GM23248 (cell line): ENCODE results near the gene SLC25A26. TPM values are rescaled to one million over a fixed set of nuclear protein-coding genes. Genes with fewer than 3 reads are reported as not detected.

Experiments used
- DNase-seq: peaks from one replicate; pipeline ENCODE4 v3.0.0-alpha.2; 2015
- H2AFZ ChIP-seq: fragments of 200-600 bp; sonication (generic); 2 replicates; pipeline ENCODE4 v1.6.1; 2016; ENCODE audit warnings: antibody characterized with exemption
- H3F3A ChIP-seq: fragments of 200-600 bp; sonication (generic); 2 replicates; pipeline ENCODE4 v1.6.1; 2016; ENCODE audit warnings: mild to moderate bottlenecking, antibody characterized with exemption, mixed run types; ENCODE audit not compliant: insufficient read depth
- H3K27ac ChIP-seq: fragments of 200-600 bp; sonication (generic); 2 replicates; pipeline ENCODE4 v1.5.1; 2016; ENCODE audit warnings: mild to moderate bottlenecking
- H3K27me3 ChIP-seq: fragments of 200-600 bp; sonication (generic); replicated peaks from 2 replicates; pipeline ENCODE4 v1.6.1; 2016; ENCODE audit warnings: mild to moderate bottlenecking; ENCODE audit not compliant: insufficient read depth
- H3K36me3 ChIP-seq: fragments of 200-600 bp; sonication (generic); 2 replicates; pipeline ENCODE4 v1.6.1; 2016; ENCODE audit warnings: low read depth, mild to moderate bottlenecking
- H3K4me1 ChIP-seq: fragments of 200-600 bp; sonication (generic); 2 replicates; pipeline ENCODE4 v1.6.1; 2016; ENCODE audit warnings: mild to moderate bottlenecking; ENCODE audit not compliant: insufficient read depth
- H3K4me2 ChIP-seq: fragments of 200-600 bp; sonication (generic); one replicate; pipeline ENCODE4 v1.6.1; 2016; ENCODE audit warnings: mild to moderate bottlenecking; ENCODE audit not compliant: unreplicated experiment
- H3K4me3 ChIP-seq: fragments of 200-600 bp; sonication (generic); 2 replicates; pipeline ENCODE4 v1.5.1; 2016; ENCODE audit warnings: mild to moderate bottlenecking
- H3K79me2 ChIP-seq: fragments of 200-600 bp; sonication (generic); 2 replicates; pipeline ENCODE4 v1.6.1; 2016; ENCODE audit warnings: mild to moderate bottlenecking; ENCODE audit not compliant: insufficient read depth
- H3K9ac ChIP-seq: fragments of 200-600 bp; sonication (generic); 2 replicates; pipeline ENCODE4 v1.6.1; 2016; ENCODE audit warnings: mild to moderate bottlenecking
- H3K9me2 ChIP-seq: fragments of 200-600 bp; sonication (generic); 2 replicates; pipeline ENCODE4 v1.6.1; 2016; ENCODE audit warnings: mixed run types, mild to moderate bottlenecking, moderate library complexity; ENCODE audit not compliant: insufficient read depth
- H3K9me3 ChIP-seq: fragments of 200-600 bp; sonication (generic); one replicate; pipeline ENCODE4 v1.6.1; 2017; ENCODE audit warnings: low read depth
- H4K20me1 ChIP-seq: fragments of 200-600 bp; sonication (generic); 2 replicates; pipeline ENCODE4 v1.6.0; 2016; ENCODE audit not compliant: insufficient read depth
- EZH2 ChIP-seq: fragments of 200-600 bp; sonication (generic); IDR thresholded peaks from 2 replicates; pipeline ENCODE4 v1.6.1; 2018; ENCODE audit warnings: antibody characterized with exemption, mild to moderate bottlenecking; ENCODE audit not compliant: insufficient read depth, poor library complexity, severe bottlenecking
- EZH2phosphoT487 ChIP-seq: fragments of 200-600 bp; sonication (generic); IDR thresholded peaks from 2 replicates; pipeline ENCODE4 v1.6.1; 2018; ENCODE audit warnings: antibody characterized with exemption, moderate library complexity, mild to moderate bottlenecking, low read depth; ENCODE audit not compliant: insufficient read depth
- WGBS, 2 experiments: methylation state at CpG; one replicate each; pipeline ENCODE4 v1.1.6; 2015 to 2017; ENCODE audit warnings: low lambda C conversion rate in 2 of 2, low coverage in 1 of 2; ENCODE audit errors: missing lambda C conversion rate in 2 of 2; 5-methylcytosine and 5-hydroxymethylcytosine counted together
- in situ Hi-C: fragments of 300-500 bp; cut with MboI; formaldehyde crosslinking; loops from 2 replicates; pipeline ENCODE4 v1.15.0; 2020
- polyA plus RNA-seq: library from polyadenylated mRNA; unstranded; fragments of >200 nt; fragmentation: Nextera tagmentation; extraction: Ambion mirVana; gene quantifications from 2 replicates; pipeline ENCODE4 v1.2.1, GENCODE V29; 2016
- total RNA-seq: library from RNA; depleted of rRNA; stranded (reverse); fragments of >200 nt; shearing (Covaris generic); gene quantifications from 2 replicates; pipeline ENCODE4 v1.2.3, GENCODE V29; 2014

Gene SLC25A26
- total and polyA plus RNA-seq, 2 experiments from 2014 or later, result 25.2 to 26.9 TPM

- H3K9me2 ChIP-seq, result no peaks in the 10 kb centered on the region
- TF ChIP-seq EZH2phosphoT487 (no peak), EZH2 (no peak)
- H4K20me1 ChIP-seq, result no peaks in the 10 kb centered on the region
- H2AFZ ChIP-seq, result no peak overlapping the region
- 87 to 94% methylated on average over 4 of the region's 4 CpGs for WGBS, 2 experiments
- no peak overlapping the region for H3K27ac ChIP-seq
- H3K4me1 ChIP-seq, result peaks cover 20% of the 10 kb centered on the region
- no peaks in the 10 kb centered on the region for H3K79me2 ChIP-seq
- no peaks in the 10 kb centered on the region for H3K9me3 ChIP-seq
- no peaks in the 10 kb centered on the region for H3F3A ChIP-seq
- no peak overlapping the region for H3K9ac ChIP-seq
- no peak overlapping the region for H3K4me3 ChIP-seq
- no peak for DNase-seq
- no peaks in the 10 kb centered on the region for H3K36me3 ChIP-seq
- in situ Hi-C loops, result no loop called here
- no peak overlapping the region for H3K4me2 ChIP-seq
- no peaks in the 10 kb centered on the region for H3K27me3 ChIP-seq
Observed at GRCh38 chr3:66260431-66260830, 39.6 kb downstream of the SLC25A26 start.

GRCh38 chr3:66261355-66261754 lies 40.6 kb downstream of the SLC25A26 start:
- Histone ChIP-seq H3K27ac (no peak overlapping the region), H3K9me2 (no peaks in the 10 kb centered on the region), H3K27me3 (no peaks in the 10 kb centered on the region), H3K36me3 (no peaks in the 10 kb centered on the region), H3K4me1 (peaks cover 20% of the 10 kb centered on the region), H3K9me3 (no peaks in the 10 kb centered on the region), H4K20me1 (no peaks in the 10 kb centered on the region), H3K9ac (no peak overlapping the region), H2AFZ (no peak overlapping the region), H3F3A (no peaks in the 10 kb centered on the region), H3K4me3 (no peak overlapping the region), H3K4me2 (no peak overlapping the region), H3K79me2 (no peaks in the 10 kb centered on the region)
- WGBS, 2 experiments, result 57 to 61% methylated on average over 4 of the region's 4 CpGs
- TF ChIP-seq EZH2phosphoT487 (no peak), EZH2 (no peak)
- in situ Hi-C loops, result no loop called here
- DNase-seq, result peak; percentile 58

GRCh38 chr3:66265649-66266048 lies 44.8 kb downstream of the SLC25A26 start:
- Histone ChIP-seq H3K9me3 (no peaks in the 10 kb centered on the region), H3K4me1 (peaks cover 9% of the 10 kb centered on the region), H3K4me2 (no peak overlapping the region), H3K9me2 (no peaks in the 10 kb centered on the region), H3F3A (no peaks in the 10 kb centered on the region), H3K9ac (no peak overlapping the region), H3K4me3 (no peak overlapping the region), H3K27me3 (no peaks in the 10 kb centered on the region), H2AFZ (no peak overlapping the region), H3K36me3 (no peaks in the 10 kb centered on the region), H4K20me1 (no peaks in the 10 kb centered on the region), H3K27ac (no peak overlapping the region), H3K79me2 (no peaks in the 10 kb centered on the region)
- in situ Hi-C loops, result no loop called here
- 98% methylated on average over 2 of the region's 2 CpGs for WGBS, 2 experiments
- no peak for DNase-seq
- TF ChIP-seq EZH2phosphoT487, result no peak
- no peak for TF ChIP-seq EZH2

GRCh38 chr3:66266551-66266950 lies 45.8 kb downstream of the SLC25A26 start:
- DNase-seq, result no peak
- H3K4me1 ChIP-seq, result peaks cover under 1% of the 10 kb centered on the region
- H3K27ac ChIP-seq, result no peak overlapping the region
- in situ Hi-C loops, result no loop called here
- no peak overlapping the region for H3K4me2 ChIP-seq
- no peak overlapping the region for H3K4me3 ChIP-seq
- H3K36me3 ChIP-seq, result no peaks in the 10 kb centered on the region
- H3F3A ChIP-seq, result no peaks in the 10 kb centered on the region
- no peaks in the 10 kb centered on the region for H3K79me2 ChIP-seq
- H3K9me3 ChIP-seq, result no peaks in the 10 kb centered on the region
- TF ChIP-seq EZH2phosphoT487 (no peak), EZH2 (no peak)
- H2AFZ ChIP-seq, result no peak overlapping the region
- H3K9ac ChIP-seq, result no peak overlapping the region
- no peaks in the 10 kb centered on the region for H3K9me2 ChIP-seq
- H4K20me1 ChIP-seq, result no peaks in the 10 kb centered on the region
- no peaks in the 10 kb centered on the region for H3K27me3 ChIP-seq

GRCh38 chr3:66267031-66267430 lies 46.2 kb downstream of the SLC25A26 start:
- no peak for DNase-seq
- Histone ChIP-seq H4K20me1 (no peaks in the 10 kb centered on the region), H3K4me1 (no peaks in the 10 kb centered on the region), H3K79me2 (no peaks in the 10 kb centered on the region), H3K9me2 (no peaks in the 10 kb centered on the region), H3F3A (no peaks in the 10 kb centered on the region), H3K4me2 (no peak overlapping the region), H2AFZ (no peak overlapping the region), H3K27me3 (no peaks in the 10 kb centered on the region), H3K9ac (no peak overlapping the region), H3K4me3 (no peak overlapping the region), H3K9me3 (no peaks in the 10 kb centered on the region), H3K27ac (no peak overlapping the region), H3K36me3 (no peaks in the 10 kb centered on the region)
- in situ Hi-C loops, result no loop called here
- TF ChIP-seq EZH2, result no peak
- WGBS, 2 experiments, result 73 to 77% methylated on average over 4 of the region's 4 CpGs
